DND-41 (cell line): ENCODE results near the gene TRIM10.

Source experiments
- CTCF ChIP-seq: IDR thresholded peaks from 2 replicates; pipeline ENCODE4 v1.5.1; 2012; ENCODE audit warnings: borderline replicate concordance, low read length, moderate library complexity, mild to moderate bottlenecking; ENCODE audit not compliant: poor library complexity, severe bottlenecking; ENCODE audit errors: extremely low read depth
- EZH2 ChIP-seq: IDR thresholded peaks from 3 replicates; pipeline ENCODE4 v1.6.1; 2012; ENCODE audit warnings: borderline replicate concordance, low read depth, mild to moderate bottlenecking, moderate library complexity, low read length, inconsistent platforms; ENCODE audit not compliant: severe bottlenecking

GRCh38 chr6:30163918-30164654, 3.1 kb upstream of the TRIM10 start:
- TF ChIP-seq EZH2, result no peak
- no peak for TF ChIP-seq CTCF
